Central memory CD4-positive, alpha-beta T cell (primary cell): Measurements from ENCODE around the gene FGF7.
A peak's percentile ranks its signal among the peaks of the same experiment; 100 is the strongest.
"Not testable (repeated sequence)": the region's sequence is repeated elsewhere in the genome, so short reads cannot be mapped to it uniquely, and the experiment has no call there.

ENCODE experiments used
- DNase-seq: peaks from one replicate; pipeline ENCODE4 v3.0.0; 2022
- total RNA-seq, 3 experiments: gene quantifications; one replicate each; lab custom pipeline; 2026; lab: John Stamatoyannopoulos, UW

The FGF7 gene
- 0 to 0.05 (median 0.04) reads per million in 3 experiments for total RNA-seq

GRCh38 chr15:49423021-49423420 is at the start of gene FGF7:
FGF7 (plus strand) TSS chr15:49423242; CDS start chr15:49424298, 1,056 bp downstream.
- DNase-seq: no peak

- DNase-seq: no peak
Observed at GRCh38 chr15:49379996-49380395, 43.0 kb upstream of the FGF7 start.

- no peak for DNase-seq
Observed at GRCh38 chr15:49380912-49381311, 42.1 kb upstream of the FGF7 start.

GRCh38 chr15:49382394-49382793 is 40.6 kb upstream of the FGF7 start:
- DNase-seq: no peak

GRCh38 chr15:49383266-49383665 is 39.8 kb upstream of the FGF7 start:
- no peak for DNase-seq

GRCh38 chr15:49387471-49387870 is 35.6 kb upstream of the FGF7 start:
- DNase-seq: no peak

GRCh38 chr15:49402515-49403296 is 20.3 kb upstream of the FGF7 start:
- DNase-seq: not testable (repeated sequence)

GRCh38 chr15:49406352-49407118 is 16.5 kb upstream of the FGF7 start:
- no peak for DNase-seq

GRCh38 chr15:49410641-49411040 is 12.4 kb upstream of the FGF7 start:
- no peak for DNase-seq

- no peak for DNase-seq
Observed at GRCh38 chr15:49412797-49413196, 10.2 kb upstream of the FGF7 start.

GRCh38 chr15:49415149-49415548 is 7.9 kb upstream of the FGF7 start:
- DNase-seq: no peak

GRCh38 chr15:49415638-49416037 is 7.4 kb upstream of the FGF7 start:
- no peak for DNase-seq

GRCh38 chr15:49418811-49419210 is 4.2 kb upstream of the FGF7 start:
- DNase-seq: no peak

- peak; percentile 43 for DNase-seq
Observed at GRCh38 chr15:49421991-49422390, 1.1 kb upstream of the FGF7 start.

GRCh38 chr15:49423901-49424550 is 984 bp downstream of the FGF7 start:
- no peak for DNase-seq

GRCh38 chr15:49424954-49425353 is 1.9 kb downstream of the FGF7 start:
- DNase-seq: no peak

GRCh38 chr15:49427372-49427771 is 4.3 kb downstream of the FGF7 start:
- DNase-seq: no peak

GRCh38 chr15:49428409-49429095 is 5.5 kb downstream of the FGF7 start:
- DNase-seq: no peak

- no peak for DNase-seq
Observed at GRCh38 chr15:49430046-49430445, 7.0 kb downstream of the FGF7 start.

- no peak for DNase-seq
Observed at GRCh38 chr15:49435174-49435573, 12.1 kb downstream of the FGF7 start.

GRCh38 chr15:49436751-49437150 is 13.7 kb downstream of the FGF7 start:
- DNase-seq: no peak

GRCh38 chr15:49438962-49439631 is 16.1 kb downstream of the FGF7 start:
- no peak for DNase-seq
